H9 (cell line): Measurements from ENCODE around the gene GRIFIN. TPM values are rescaled to one million over a fixed set of nuclear protein-coding genes. Genes with fewer than 3 reads are reported as not detected.

ENCODE experiments used
- DNase-seq: peaks from one replicate; pipeline ENCODE4 v3.0.0-alpha.2; 2017
- H2AFZ ChIP-seq: one replicate; pipeline ENCODE4 v1.6.1; 2013; ENCODE audit warnings: mild to moderate bottlenecking, low read length, control low read depth, moderate library complexity
- H2AK5ac ChIP-seq: 2 replicates; pipeline ENCODE4 v1.6.1; 2013; ENCODE audit warnings: low read length, control low read depth, mixed read lengths; ENCODE audit not compliant: insufficient read length
- H2BK120ac ChIP-seq: one replicate; pipeline ENCODE4 v1.6.1; 2013; ENCODE audit warnings: low read depth, mild to moderate bottlenecking, low read length, control low read depth, inconsistent platforms; ENCODE audit not compliant: poor library complexity, severe bottlenecking
- H2BK12ac ChIP-seq: 2 replicates; pipeline ENCODE4 v1.6.1; 2013; ENCODE audit warnings: low read length, control low read depth, mixed read lengths, low read depth; ENCODE audit not compliant: insufficient read length
- H2BK15ac ChIP-seq: 2 replicates; pipeline ENCODE4 v1.6.1; 2013; ENCODE audit warnings: low read depth, low read length, control low read depth
- H2BK20ac ChIP-seq: one replicate; pipeline ENCODE4 v1.6.1; 2013; ENCODE audit warnings: low read depth, mild to moderate bottlenecking, low read length, control low read depth, inconsistent platforms; ENCODE audit not compliant: poor library complexity, severe bottlenecking
- H2BK5ac ChIP-seq: 2 replicates; pipeline ENCODE4 v1.6.1; 2013; ENCODE audit warnings: low read length, control low read depth, mixed read lengths; ENCODE audit not compliant: insufficient read length
- H3K14ac ChIP-seq: 2 replicates; pipeline ENCODE4 v1.6.1; 2013; ENCODE audit warnings: low read length, control low read depth; ENCODE audit not compliant: insufficient read depth
- H3K18ac ChIP-seq: 2 replicates; pipeline ENCODE4 v1.6.1; 2013; ENCODE audit warnings: low read depth, mild to moderate bottlenecking, mixed read lengths, low read length, control low read depth; ENCODE audit not compliant: insufficient read length
- H3K23ac ChIP-seq: 2 replicates; pipeline ENCODE4 v1.6.1; 2013; ENCODE audit warnings: low read length, control low read depth, mixed read lengths, low read depth; ENCODE audit not compliant: insufficient read length
- H3K23me2 ChIP-seq: 2 replicates; pipeline ENCODE4 v1.6.1; 2013; ENCODE audit warnings: low read depth, mild to moderate bottlenecking, mixed read lengths, low read length, control low read depth; ENCODE audit not compliant: insufficient read length, poor library complexity, severe bottlenecking
- H3K27ac ChIP-seq: 2 replicates; pipeline ENCODE4 v1.5.1; 2013; ENCODE audit warnings: low read length, control low read depth, mixed read lengths, low read depth; ENCODE audit not compliant: insufficient read length
- H3K27me3 ChIP-seq: 2 replicates; pipeline ENCODE4 v1.6.1; 2013; ENCODE audit warnings: low read length, control low read depth, inconsistent platforms; ENCODE audit not compliant: insufficient read depth
- H3K4ac ChIP-seq: 2 replicates; pipeline ENCODE4 v1.6.1; 2013; ENCODE audit warnings: low read depth, mild to moderate bottlenecking, control low read depth, inconsistent platforms, low read length, moderate library complexity
- H3K4me1 ChIP-seq: 2 replicates; pipeline ENCODE4 v1.6.1; 2013; ENCODE audit warnings: low read length, control low read depth, inconsistent platforms; ENCODE audit not compliant: insufficient read depth
- H3K4me2 ChIP-seq: 2 replicates; pipeline ENCODE4 v1.6.1; 2013; ENCODE audit warnings: low read length, control low read depth, mixed read lengths; ENCODE audit not compliant: insufficient read length, insufficient read depth
- H3K56ac ChIP-seq: 2 replicates; pipeline ENCODE4 v1.6.1; 2013; ENCODE audit warnings: low read depth, mild to moderate bottlenecking, mixed read lengths, low read length, control low read depth; ENCODE audit not compliant: insufficient read length
- H3K79me1 ChIP-seq: 2 replicates; pipeline ENCODE4 v1.6.1; 2013; ENCODE audit warnings: low read depth, mild to moderate bottlenecking, moderate library complexity, low read length, control low read depth, inconsistent platforms; ENCODE audit not compliant: insufficient read depth, poor library complexity, severe bottlenecking
- H3K79me2 ChIP-seq: 2 replicates; pipeline ENCODE4 v1.6.1; 2013; ENCODE audit warnings: low read length, control low read depth, inconsistent platforms; ENCODE audit not compliant: insufficient read depth
- H3K9ac ChIP-seq: 2 replicates; pipeline ENCODE4 v1.6.1; 2013; ENCODE audit warnings: low read length, control low read depth, mixed read lengths; ENCODE audit not compliant: insufficient read length; ENCODE audit errors: extremely low read depth
- H3K9me3 ChIP-seq: one replicate; pipeline ENCODE4 v1.6.1; 2013; ENCODE audit warnings: low read depth, low read length, inconsistent platforms; ENCODE audit not compliant: control insufficient read depth
- H3T11ph ChIP-seq: one replicate; pipeline ENCODE4 v1.6.1; 2013; ENCODE audit warnings: mild to moderate bottlenecking, low read length, control low read depth, inconsistent platforms
- H4K20me1 ChIP-seq: one replicate; pipeline ENCODE4 v1.6.1; 2013; ENCODE audit not compliant: control insufficient read depth, insufficient read length, insufficient read depth
- H4K5ac ChIP-seq: 2 replicates; pipeline ENCODE4 v1.6.1; 2013; ENCODE audit warnings: low read depth, mild to moderate bottlenecking, mixed read lengths, low read length, control low read depth; ENCODE audit not compliant: insufficient read length
- H4K8ac ChIP-seq: replicated peaks from 2 replicates; pipeline ENCODE4 v1.6.1; 2013; ENCODE audit warnings: low read length, control low read depth, mixed read lengths, low read depth; ENCODE audit not compliant: insufficient read length
- H4K91ac ChIP-seq: 2 replicates; pipeline ENCODE4 v1.6.1; 2013; ENCODE audit warnings: low read depth, mild to moderate bottlenecking, moderate library complexity, mixed read lengths, low read length, control low read depth; ENCODE audit not compliant: insufficient read length
- H3K27ac Mint-ChIP-seq, 3 experiments: 2 replicates in 2 of 3; 3 replicates in 1 of 3; pipeline ENCODE4 v1.8.0; 2020 to 2021; ENCODE audit warnings: mixed read lengths in 3 of 3, mild to moderate bottlenecking in 1 of 3, moderate library complexity in 1 of 3
- H3K27me3 Mint-ChIP-seq: 2 replicates; pipeline ENCODE4 v1.8.0; 2021; ENCODE audit warnings: low read depth, mild to moderate bottlenecking, moderate library complexity, mixed read lengths
- H3K36me3 Mint-ChIP-seq, 3 experiments: 2 replicates in 2 of 3; 3 replicates in 1 of 3; pipeline ENCODE4 v1.8.0; 2020 to 2021; ENCODE audit warnings: low read depth in 3 of 3, mixed read lengths in 3 of 3; ENCODE audit not compliant: insufficient read depth in 1 of 3
- H3K4me1 Mint-ChIP-seq, 2 experiments: 2 replicates each; pipeline ENCODE4 v1.8.0; 2020; ENCODE audit warnings: mixed read lengths in 2 of 2
- H3K4me3 Mint-ChIP-seq, 2 experiments: 2 replicates in 1 of 2; 3 replicates in 1 of 2; pipeline ENCODE4 v1.8.0; 2020 to 2021; ENCODE audit warnings: mild to moderate bottlenecking in 2 of 2, mixed read lengths in 2 of 2, moderate library complexity in 1 of 2
- H3K9me3 Mint-ChIP-seq, 2 experiments: 2 replicates in 1 of 2; 3 replicates in 1 of 2; pipeline ENCODE4 v1.8.0; 2020; ENCODE audit warnings: mild to moderate bottlenecking in 2 of 2, mixed read lengths in 2 of 2, moderate library complexity in 1 of 2
- WGBS: extraction: QIAGEN DNeasy Blood & Tissue Kit; methylation state at CpG from one replicate; pipeline ENCODE4 v1.1.7; 2013; ENCODE audit warnings: missing lambda C conversion rate, low lambda C conversion rate, mixed read lengths; ENCODE audit not compliant: insufficient read length; ENCODE audit errors: extremely low coverage; 5-methylcytosine and 5-hydroxymethylcytosine counted together
- total RNA-seq: library from RNA; stranded (reverse); gene quantifications from 2 replicates; pipeline ENCODE4 v1.2.1, GENCODE V29; 2021
- TF ChIP-seq, protein P1 (sequence below): fragments of 200-600 bp; sonication (generic); conservative IDR thresholded peaks from 3 replicates; pipeline ENCODE4 v1.8.0; 2021; ENCODE audit warnings: antibody characterized with exemption, mild to moderate bottlenecking

Gene GRIFIN
- total RNA-seq, 1 experiment from 2014 or later, result not detected

DNA sequence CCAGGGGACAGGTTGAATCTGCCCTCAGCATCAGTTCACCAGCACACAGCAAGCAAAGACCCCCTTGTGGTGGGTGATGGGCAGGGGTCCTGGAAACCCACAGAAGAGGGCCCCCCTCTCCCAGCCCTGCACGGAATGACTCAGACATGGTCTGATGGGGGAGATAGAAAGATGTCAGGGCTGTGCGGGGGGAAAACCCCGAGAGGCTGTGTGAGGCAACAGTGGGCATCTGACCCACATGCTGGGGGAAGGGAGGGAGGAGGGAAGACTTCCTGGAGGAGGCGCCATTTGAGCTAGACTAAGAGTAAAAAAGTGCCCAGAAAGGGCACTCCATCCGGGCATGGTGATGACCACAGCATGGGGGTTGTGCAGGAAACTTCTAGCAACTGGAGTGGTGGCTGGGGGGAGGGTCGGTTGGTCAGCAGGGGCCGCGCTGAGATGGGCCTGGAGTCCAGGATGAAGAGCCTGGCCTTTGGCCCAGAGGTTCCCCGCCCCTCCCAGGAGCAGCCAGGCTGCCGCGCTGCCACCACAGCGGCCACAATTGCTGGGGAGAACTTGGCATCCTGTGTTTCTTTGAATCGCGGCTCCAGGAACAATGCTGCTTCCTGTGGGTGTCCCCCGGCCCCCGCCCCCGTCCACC is 45.9 kb upstream of the GRIFIN start:
- H3K4me1 ChIP-seq, result peaks cover 4% of the 10 kb centered on the region; the same call in 1 of the 2 replicates
- H3K4me1 Mint-ChIP-seq, result peaks cover 42 to 54% of the 10 kb centered on the region in 2 experiments
- H2AFZ ChIP-seq, result no peak overlapping the region

More for the DNA sequence above, 45.9 kb upstream of the GRIFIN start:
- Histone ChIP-seq H3K9me3 (no peaks in the 10 kb centered on the region), H3K4me2 (peak overlapping the region; percentile 63), H4K8ac (no peak overlapping the region), H2BK15ac (no peak overlapping the region; the same call in 1 of the 2 replicates), H3T11ph (no peak overlapping the region), H3K23me2 (peaks cover 13% of the 10 kb centered on the region), H3K4ac (no peak overlapping the region), H3K9ac (no peak overlapping the region), H4K20me1 (no peaks in the 10 kb centered on the region), H3K79me2 (no peaks in the 10 kb centered on the region; the same call in 1 of the 2 replicates), H2BK12ac (no peak overlapping the region), H2BK20ac (no peak overlapping the region), H4K5ac (no peak overlapping the region), H2BK120ac (no peak overlapping the region), H3K27me3 (no peaks in the 10 kb centered on the region; the same call in 1 of the 2 replicates), H3K56ac (no peak overlapping the region), H3K23ac (no peak overlapping the region), H2BK5ac (no peak overlapping the region), H3K18ac (no peak overlapping the region), H2AK5ac (no peak overlapping the region), H3K27ac (no peak overlapping the region), H3K14ac (no peak overlapping the region), H4K91ac (no peak overlapping the region), H3K79me1 (no peaks in the 10 kb centered on the region)
- WGBS, result no CpG with 5 or more reads among the region's 17 CpGs
- H3K4me3 Mint-ChIP-seq, result peak overlapping the region; percentile 50 to 74; a peak in 4 of 5 replicates
- no peaks in the 10 kb centered on the region for H3K9me3 Mint-ChIP-seq
- H3K27ac Mint-ChIP-seq, result no peak overlapping the region
- H3K36me3 Mint-ChIP-seq, result peaks cover 0 to 18% (median 16%) of the 10 kb centered on the region in 3 experiments; a peak in 5 of 7 replicates
- DNase-seq, result no peak
- TF ChIP-seq, protein P1, sequence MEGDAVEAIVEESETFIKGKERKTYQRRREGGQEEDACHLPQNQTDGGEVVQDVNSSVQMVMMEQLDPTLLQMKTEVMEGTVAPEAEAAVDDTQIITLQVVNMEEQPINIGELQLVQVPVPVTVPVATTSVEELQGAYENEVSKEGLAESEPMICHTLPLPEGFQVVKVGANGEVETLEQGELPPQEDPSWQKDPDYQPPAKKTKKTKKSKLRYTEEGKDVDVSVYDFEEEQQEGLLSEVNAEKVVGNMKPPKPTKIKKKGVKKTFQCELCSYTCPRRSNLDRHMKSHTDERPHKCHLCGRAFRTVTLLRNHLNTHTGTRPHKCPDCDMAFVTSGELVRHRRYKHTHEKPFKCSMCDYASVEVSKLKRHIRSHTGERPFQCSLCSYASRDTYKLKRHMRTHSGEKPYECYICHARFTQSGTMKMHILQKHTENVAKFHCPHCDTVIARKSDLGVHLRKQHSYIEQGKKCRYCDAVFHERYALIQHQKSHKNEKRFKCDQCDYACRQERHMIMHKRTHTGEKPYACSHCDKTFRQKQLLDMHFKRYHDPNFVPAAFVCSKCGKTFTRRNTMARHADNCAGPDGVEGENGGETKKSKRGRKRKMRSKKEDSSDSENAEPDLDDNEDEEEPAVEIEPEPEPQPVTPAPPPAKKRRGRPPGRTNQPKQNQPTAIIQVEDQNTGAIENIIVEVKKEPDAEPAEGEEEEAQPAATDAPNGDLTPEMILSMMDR, result peak; percentile 18; the same call in 1 of the 3 replicates
- H3K27me3 Mint-ChIP-seq, result peaks cover 25% of the 10 kb centered on the region
